ENCODE results near the gene RAB43.

The RAB43 gene

DNA sequence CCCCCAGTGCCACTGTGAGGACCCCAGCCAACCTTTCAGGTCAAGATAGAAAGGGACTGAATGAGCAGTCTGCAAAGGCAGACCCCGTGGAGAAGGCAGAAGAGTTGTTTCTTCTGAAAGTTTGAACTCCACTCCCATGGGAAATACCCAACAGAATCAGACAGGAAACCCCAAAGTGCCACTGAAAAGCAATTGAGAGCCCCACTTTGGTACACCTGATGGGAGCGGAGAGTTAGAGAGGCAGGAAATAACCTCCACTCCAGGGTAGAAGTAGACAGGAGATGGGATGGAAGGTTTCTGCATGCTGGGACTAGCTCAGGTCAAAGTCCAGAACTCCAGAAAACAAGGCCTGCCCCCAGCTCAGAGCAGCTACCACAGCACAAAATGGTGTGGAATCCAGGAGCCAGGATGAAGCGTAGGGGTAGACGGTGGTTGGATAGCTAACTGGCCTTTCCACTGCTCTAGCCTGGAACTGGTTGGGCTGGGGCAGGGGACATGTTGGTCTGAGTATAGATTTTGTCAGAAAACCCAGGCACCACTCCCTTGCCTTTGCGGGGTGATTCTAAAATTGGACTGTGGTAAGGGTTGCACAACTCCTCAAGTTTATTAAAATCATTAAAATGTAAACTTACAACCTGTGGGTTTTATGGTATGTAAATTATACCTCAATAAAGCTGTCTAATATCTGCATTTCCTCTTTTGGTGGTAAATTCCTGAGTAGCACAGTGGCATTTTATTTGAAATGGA is 1.9 kb upstream of the RAB43 start:
- CTCF ChIA-PET = interaction anchor here (0.5 to 0.7 kb wide), 2 partner anchors 12 to 38 kb away, joined by 3 read pairs; no protein-coding TSS in a partner anchor
- no peaks in the 10 kb centered on the region for H3K9me3 ChIP-seq (ENCODE audit: control insufficient read depth, insufficient read depth, low read depth, low read length)
- H3K4me3 ChIP-seq (ENCODE audit: low read depth, low read length) = no peak overlapping the region
- TF ChIP-seq ZNF521 (tag by site-specific recombination; IDR thresholded peaks at IDR 0.05) (no peak), ZBTB8A (tag by site-specific recombination; IDR thresholded peaks at IDR 0.05) (no peak), ZNF600 (tag by site-specific recombination; IDR thresholded peaks at IDR 0.05) (peak; percentile 56), ZNF843 (tag by site-specific recombination; IDR thresholded peaks at IDR 0.05) (no peak), TRIM28 (IDR thresholded peaks at IDR 0.05; ENCODE audit: borderline replicate concordance, low read length) (no peak), ZNF223 (tag by site-specific recombination; IDR thresholded peaks at IDR 0.05) (no peak), ZNF677 (tag by site-specific recombination; IDR thresholded peaks at IDR 0.05) (no peak), ZNF157 (tag by site-specific recombination; IDR thresholded peaks at IDR 0.05) (no peak), ZNF544 (tag by site-specific recombination; IDR thresholded peaks at IDR 0.05) (no peak), GLI2 (tag by site-specific recombination; IDR thresholded peaks at IDR 0.05; ENCODE audit: borderline replicate concordance, low read depth) (no peak), ZNF549 (tag by site-specific recombination; IDR thresholded peaks at IDR 0.05) (no peak), PRDM10 (tag by site-specific recombination; IDR thresholded peaks at IDR 0.05) (no peak), ZBTB17 (tag by site-specific recombination; IDR thresholded peaks at IDR 0.05) (peak; percentile 78), ZNF433 (tag by site-specific recombination; IDR thresholded peaks at IDR 0.05; ENCODE audit: low read depth) (no peak), ZNF830 (tag by site-specific recombination; IDR thresholded peaks at IDR 0.05; ENCODE audit: low read depth) (no peak), SCRT1 (tag by site-specific recombination; IDR thresholded peaks at IDR 0.05; ENCODE audit: borderline replicate concordance) (no peak)
- TF ChIP-seq, protein P1, sequence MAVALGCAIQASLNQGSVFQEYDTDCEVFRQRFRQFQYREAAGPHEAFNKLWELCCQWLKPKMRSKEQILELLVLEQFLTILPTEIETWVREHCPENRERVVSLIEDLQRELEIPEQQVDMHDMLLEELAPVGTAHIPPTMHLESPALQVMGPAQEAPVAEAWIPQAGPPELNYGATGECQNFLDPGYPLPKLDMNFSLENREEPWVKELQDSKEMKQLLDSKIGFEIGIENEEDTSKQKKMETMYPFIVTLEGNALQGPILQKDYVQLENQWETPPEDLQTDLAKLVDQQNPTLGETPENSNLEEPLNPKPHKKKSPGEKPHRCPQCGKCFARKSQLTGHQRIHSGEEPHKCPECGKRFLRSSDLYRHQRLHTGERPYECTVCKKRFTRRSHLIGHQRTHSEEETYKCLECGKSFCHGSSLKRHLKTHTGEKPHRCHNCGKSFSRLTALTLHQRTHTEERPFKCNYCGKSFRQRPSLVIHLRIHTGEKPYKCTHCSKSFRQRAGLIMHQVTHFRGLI (tag by site-specific recombination; IDR thresholded peaks at IDR 0.05) = peak; percentile 92
- TF ChIP-seq, protein P2, sequence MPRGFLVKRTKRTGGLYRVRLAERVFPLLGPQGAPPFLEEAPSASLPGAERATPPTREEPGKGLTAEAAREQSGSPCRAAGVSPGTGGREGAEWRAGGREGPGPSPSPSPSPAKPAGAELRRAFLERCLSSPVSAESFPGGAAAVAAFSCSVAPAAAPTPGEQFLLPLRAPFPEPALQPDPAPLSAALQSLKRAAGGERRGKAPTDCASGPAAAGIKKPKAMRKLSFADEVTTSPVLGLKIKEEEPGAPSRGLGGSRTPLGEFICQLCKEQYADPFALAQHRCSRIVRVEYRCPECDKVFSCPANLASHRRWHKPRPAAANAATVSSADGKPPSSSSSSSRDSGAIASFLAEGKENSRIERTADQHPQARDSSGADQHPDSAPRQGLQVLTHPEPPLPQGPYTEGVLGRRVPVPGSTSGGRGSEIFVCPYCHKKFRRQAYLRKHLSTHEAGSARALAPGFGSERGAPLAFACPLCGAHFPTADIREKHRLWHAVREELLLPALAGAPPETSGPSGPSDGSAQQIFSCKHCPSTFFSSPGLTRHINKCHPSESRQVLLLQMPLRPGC (tag by site-specific recombination; IDR thresholded peaks at IDR 0.05) = no peak
- H3K27ac ChIP-seq (ENCODE audit: extremely low read depth, low read depth, low read length) = no peak overlapping the region
- POLR2A ChIA-PET = no interaction called here
- H3K36me3 ChIP-seq (ENCODE audit: control insufficient read depth in 2 of 2, insufficient read depth in 1 of 2, low read length in 2 of 2) = peaks cover 0 to 14% of the 10 kb centered on the region in 2 experiments; a peak in 1 of 3 replicates
- peaks cover 9% of the 10 kb centered on the region for H3K4me1 ChIP-seq (ENCODE audit: control insufficient read depth, insufficient read depth, low read length)
